Prostate gland (tissue), 2 donors: ENCODE results near the gene ABCC6. TPM values are rescaled to one million over a fixed set of nuclear protein-coding genes. Genes with fewer than 3 reads are reported as not detected.

Experiments
- DNase-seq: peaks from one replicate; pipeline ENCODE4 v3.0.0-alpha.2; 2019; ENCODE audit warnings: low spot score
- H3K27ac ChIP-seq, 2 donors: fragments of 200-600 bp; sonication (generic); 2 replicates each; pipeline ENCODE4 v1.5.1; 2017 to 2019
- H3K27me3 ChIP-seq: fragments of 200-600 bp; sonication (generic); replicated peaks from 2 replicates; pipeline ENCODE4 v1.5.1; 2019; ENCODE audit not compliant: insufficient read depth
- H3K36me3 ChIP-seq, 2 donors: fragments of 200-600 bp; sonication (generic); 1 replicate in 1 of 2; 2 replicates in 1 of 2; pipeline versions ENCODE4 v1.5.1 to v1.8.1; 2017 to 2019
- H3K4me1 ChIP-seq: fragments of 200-600 bp; sonication (generic); replicated peaks from 2 replicates; pipeline ENCODE4 v1.5.1; 2019
- H3K4me3 ChIP-seq, 2 donors: fragments of 200-600 bp; sonication (generic); 2 replicates each; pipeline ENCODE4 v1.5.1; 2017 to 2019
- H3K9me3 ChIP-seq: fragments of 200-600 bp; sonication (generic); 2 replicates; pipeline ENCODE4 v1.5.1; 2017
- CTCF ChIP-seq, 4 experiments: fragments of 200-600 bp in 2 of 4; fragments of 450-650 bp in 2 of 4; sonication (generic) in 2 of 4; IDR thresholded peaks; 1 replicate in 3 of 4; 2 replicates in 1 of 4; pipeline ENCODE4 v1.5.1; 2016 to 2019; ENCODE audit warnings: antibody characterized with exemption in 4 of 4, mild to moderate bottlenecking in 2 of 4, moderate library complexity in 2 of 4
- POLR2A ChIP-seq: fragments of 450-650 bp; IDR thresholded peaks from one replicate; pipeline ENCODE4 v1.6.1; 2016; ENCODE audit warnings: antibody characterized with exemption, mild to moderate bottlenecking
- POLR2AphosphoS5 ChIP-seq: sonication (generic); formaldehyde crosslinking; IDR thresholded peaks from one replicate; pipeline ENCODE4 v1.6.1; 2017; ENCODE audit warnings: antibody characterized with exemption
- WGBS: methylation state at CpG from one replicate; pipeline ENCODE4 v1.1.5; 2018; 5-methylcytosine and 5-hydroxymethylcytosine counted together
- intact Hi-C: fragments of 100-400 bp; cut with DNase I; formaldehyde crosslinking; loops from one replicate; pipeline ENCODE4 v1.14.2; 2022
- total RNA-seq, 2 donors: library from RNA; depleted of rRNA; stranded (reverse); fragments of >200 nt; gene quantifications; one replicate each; pipeline ENCODE4 v1.1.0, GENCODE V29; 2016

ABCC6 gene
- total RNA-seq, 2 donors from 2014 or later, result 4.5 to 15.2 TPM

DNA sequence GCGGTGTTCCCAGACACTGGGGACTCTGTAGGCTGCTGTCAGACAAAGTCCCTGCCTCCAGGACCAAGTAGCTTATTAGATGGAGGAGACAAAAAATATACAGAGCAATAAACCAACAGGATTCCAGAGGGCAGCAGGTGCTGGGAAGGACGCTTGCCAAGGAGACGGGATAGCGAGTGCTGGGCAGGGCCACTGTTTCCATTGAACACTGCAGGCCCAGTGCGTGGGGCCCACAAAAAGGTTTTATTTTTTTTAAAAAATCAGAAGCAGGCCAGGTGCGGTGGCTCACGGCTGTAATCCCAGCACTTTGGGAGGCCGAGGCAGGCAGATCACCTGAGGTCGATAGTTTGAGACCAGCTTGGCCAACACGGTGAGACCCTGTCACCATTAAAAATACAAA, 84.2 kb downstream of the ABCC6 start:
- H3K27ac ChIP-seq, result no peak overlapping the region
- 97% methylated on average over 10 of the region's 10 CpGs for WGBS
- no peak for TF ChIP-seq POLR2AphosphoS5
- TF ChIP-seq POLR2A, result no peak
- intact Hi-C loops, result no loop called here
- no peaks in the 10 kb centered on the region for H3K9me3 ChIP-seq
- H3K36me3 ChIP-seq, result peaks cover 4 to 15% of the 10 kb centered on the region in 2 donors
- H3K4me1 ChIP-seq, result no peaks in the 10 kb centered on the region
- DNase-seq, result no peak
- H3K4me3 ChIP-seq, result no peak overlapping the region
- H3K27me3 ChIP-seq, result no peaks in the 10 kb centered on the region

- TF ChIP-seq CTCF (IDR thresholded peaks at IDR 0.05) (no peak), POLR2A (no peak), POLR2AphosphoS5 (no peak)
- no peaks in the 10 kb centered on the region for H3K27me3 ChIP-seq
- intact Hi-C loops, result no loop called here
- no peak overlapping the region for H3K27ac ChIP-seq
- no peaks in the 10 kb centered on the region for H3K9me3 ChIP-seq
- no peak for DNase-seq
- H3K36me3 ChIP-seq, result peaks cover 4 to 15% of the 10 kb centered on the region in 2 donors
- WGBS, result 98% methylated on average over 15 of the region's 15 CpGs
- H3K4me1 ChIP-seq, result no peaks in the 10 kb centered on the region
- no peak overlapping the region for H3K4me3 ChIP-seq
Observed at GRCh38 chr16:16138034-16138635, 85.2 kb downstream of the ABCC6 start.

DNA sequence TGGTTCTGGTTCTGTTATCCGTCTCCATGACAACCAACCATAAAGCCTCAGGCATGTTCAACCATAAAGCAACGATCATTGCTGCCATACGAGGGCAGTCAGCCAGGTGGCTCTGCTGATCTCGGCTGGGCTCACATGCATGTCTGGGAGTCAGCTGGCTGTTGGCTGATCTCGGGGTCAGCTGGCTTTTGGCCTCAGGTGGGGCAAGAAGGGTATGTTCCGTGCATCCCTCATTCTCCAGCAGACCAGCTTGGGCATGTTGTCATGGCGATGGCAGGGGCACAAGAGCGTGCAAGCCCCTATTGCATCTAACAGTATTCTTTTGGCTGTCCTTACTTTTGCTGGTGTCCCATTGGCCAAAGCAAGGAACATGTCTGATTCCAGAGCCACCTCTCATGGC, 86.2 kb downstream of the ABCC6 start:
- H3K4me3 ChIP-seq, result no peak overlapping the region
- no peaks in the 10 kb centered on the region for H3K27me3 ChIP-seq
- TF ChIP-seq POLR2A (no peak), POLR2AphosphoS5 (no peak), CTCF (IDR thresholded peaks at IDR 0.05) (no peak)
- H3K4me1 ChIP-seq, result no peaks in the 10 kb centered on the region
- intact Hi-C loops, result no loop called here
- H3K27ac ChIP-seq, result no peak overlapping the region
- 79% methylated on average over 8 of the region's 8 CpGs for WGBS
- no peaks in the 10 kb centered on the region for H3K9me3 ChIP-seq
- DNase-seq, result no peak
- H3K36me3 ChIP-seq, result peaks cover 4 to 15% of the 10 kb centered on the region in 2 donors

DNA sequence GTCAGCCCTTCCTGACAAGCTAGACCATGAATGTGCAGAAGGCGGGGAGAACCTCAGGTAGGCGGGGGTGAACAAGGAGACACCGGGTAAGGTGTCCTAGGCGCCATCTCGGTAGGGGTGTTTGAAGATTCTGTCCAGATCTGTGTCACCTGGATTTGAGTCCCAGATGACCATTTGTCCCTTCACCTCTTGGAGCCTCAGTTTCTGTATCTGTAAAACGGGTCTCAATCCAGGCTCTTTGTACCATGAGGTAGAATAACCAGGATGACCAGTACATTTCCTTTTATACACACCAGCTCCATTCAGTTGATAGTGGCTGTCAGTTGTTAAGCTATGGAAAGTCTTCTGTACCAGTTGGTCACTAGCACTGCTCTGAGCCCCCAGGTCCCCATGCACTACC, 86.7 kb downstream of the ABCC6 start:
- Histone ChIP-seq H3K4me3 (no peak overlapping the region), H3K9me3 (no peaks in the 10 kb centered on the region), H3K27me3 (no peaks in the 10 kb centered on the region), H3K4me1 (no peaks in the 10 kb centered on the region), H3K27ac (no peak overlapping the region), H3K36me3 (peaks cover 8 to 15% of the 10 kb centered on the region in 2 donors)
- intact Hi-C loops, result no loop called here
- no peak for DNase-seq
- WGBS, result 96% methylated on average over 6 of the region's 6 CpGs
- no peak for TF ChIP-seq POLR2AphosphoS5
- TF ChIP-seq POLR2A, result no peak
- TF ChIP-seq CTCF (IDR thresholded peaks at IDR 0.05), result no peak

- H3K27me3 ChIP-seq, result no peaks in the 10 kb centered on the region
- H3K36me3 ChIP-seq, result peaks cover 4 to 5% of the 10 kb centered on the region in 2 donors
- intact Hi-C loops, result no loop called here
- DNase-seq, result no peak
- no peak overlapping the region for H3K4me3 ChIP-seq
- H3K9me3 ChIP-seq, result no peaks in the 10 kb centered on the region
- no peaks in the 10 kb centered on the region for H3K4me1 ChIP-seq
- H3K27ac ChIP-seq, result no peak overlapping the region
- 97% methylated on average over 21 of the region's 21 CpGs for WGBS
- TF ChIP-seq CTCF (IDR thresholded peaks at IDR 0.05) (no peak), POLR2AphosphoS5 (no peak), POLR2A (no peak)
Observed at GRCh38 chr16:16133943-16134604, 89.2 kb downstream of the ABCC6 start.
